A673 (cell line): ENCODE data around the gene GPHN. TPM values are rescaled to one million over a fixed set of nuclear protein-coding genes. Genes with fewer than 3 reads are reported as not detected.

ENCODE experiments used
- Bru-seq: library from RNA; stranded (reverse); fragments of 400-500 nt; gene quantifications from one replicate; lab custom pipeline; 2021; lab: Mats Ljungman, UMichigan
- BruChase-seq, 2 experiments: library from RNA; stranded (reverse); fragments of 400-500 nt; gene quantifications; one replicate each; lab custom pipeline; 2021; lab: Mats Ljungman, UMichigan
- BruUV-seq: library from RNA; stranded (reverse); fragments of 400-500 nt; replicated peaks from 2 replicates; lab custom pipeline; 2021; lab: Mats Ljungman, UMichigan
- CTCF ChIA-PET: fragments of 300-600 bp; sonication (Branson Sonifier 250); formaldehyde crosslinking; loops from one replicate; lab custom pipeline; 2022; ENCODE audit warnings: antibody characterized with exemption; lab: Charles Lee
- POLR2A ChIA-PET: fragments of 300-600 bp; sonication (Branson Sonifier 250); formaldehyde crosslinking; loops from one replicate; lab custom pipeline; 2022; ENCODE audit warnings: antibody characterized with exemption; ENCODE audit not compliant: low non-redundant PET; lab: Charles Lee
- DNase-seq: peaks from one replicate; pipeline ENCODE4 v3.0.0-alpha.2; 2015; ENCODE audit warnings: low spot score
- H3K27ac ChIP-seq: fragments of 200-600 bp; sonication (generic); 2 replicates; pipeline ENCODE4 v1.5.1; 2016; ENCODE audit warnings: mixed run types, low read depth, mild to moderate bottlenecking, mixed read lengths, antibody characterized with exemption, low read length; ENCODE audit not compliant: poor library complexity, severe bottlenecking
- H3K27me3 ChIP-seq: fragments of 200-600 bp; sonication (generic); replicated peaks from 2 replicates; pipeline ENCODE4 v1.6.1; 2017; ENCODE audit warnings: mixed run types, low read depth, mild to moderate bottlenecking, mixed read lengths, antibody characterized with exemption, low read length; ENCODE audit not compliant: insufficient read depth, poor library complexity
- H3K36me3 ChIP-seq: fragments of 200-600 bp; sonication (generic); 2 replicates; pipeline ENCODE4 v1.6.1; 2016; ENCODE audit warnings: mixed run types, mild to moderate bottlenecking, mixed read lengths, antibody characterized with exemption, low read length; ENCODE audit not compliant: insufficient read depth, poor library complexity, severe bottlenecking
- H3K4me1 ChIP-seq: fragments of 200-600 bp; sonication (generic); 2 replicates; pipeline ENCODE4 v1.6.1; 2017; ENCODE audit warnings: mixed run types, mild to moderate bottlenecking, mixed read lengths, antibody characterized with exemption, low read length; ENCODE audit not compliant: insufficient read depth, poor library complexity, severe bottlenecking
- H3K4me3 ChIP-seq: fragments of 200-600 bp; sonication (generic); 2 replicates; pipeline ENCODE4 v1.5.1; 2016; ENCODE audit warnings: low read depth, mixed run types, mild to moderate bottlenecking, mixed read lengths, low read length; ENCODE audit not compliant: poor library complexity, severe bottlenecking
- H3K9me3 ChIP-seq: fragments of 200-600 bp; sonication (generic); 2 replicates; pipeline ENCODE4 v1.6.1; 2016; ENCODE audit warnings: mixed run types, low read depth, mild to moderate bottlenecking, mixed read lengths, antibody characterized with exemption, low read length; ENCODE audit not compliant: poor library complexity, severe bottlenecking
- EZH2 ChIP-seq: fragments of 200-600 bp; sonication (generic); IDR thresholded peaks from 2 replicates; pipeline ENCODE4 v1.6.1; 2017; ENCODE audit warnings: borderline replicate concordance, low read depth, mild to moderate bottlenecking, mixed read lengths, antibody characterized with exemption, low read length; ENCODE audit not compliant: poor library complexity, severe bottlenecking
- intact Hi-C: fragments of 100-400 bp; cut with micrococcal nuclease; formaldehyde crosslinking; loops from one replicate; pipeline ENCODE4 v1.10.0; 2022; ENCODE audit not compliant: unreplicated experiment
- long read RNA-seq: library from polyadenylated mRNA; stranded (forward); transcript quantifications from one replicate; pipeline ENCODE4 v2.0.0, GENCODE V29; 2022
- total RNA-seq: library from RNA; stranded (reverse); gene quantifications from 2 replicates; pipeline ENCODE4 v1.2.3, GENCODE V29; 2021
- TF ChIP-seq, protein P1 (sequence below): fragments of 300-800, 200-600 bp; sonication (generic); conservative IDR thresholded peaks from 2 replicates; pipeline ENCODE4 v1.5.1; 2017; ENCODE audit warnings: low read depth, mild to moderate bottlenecking, antibody characterized with exemption, low read length, moderate library complexity, mixed read lengths

The GPHN gene
- total RNA-seq = 29.9 and 30.3 TPM in 2 replicates
- Bru-seq, nascent RNA = percentile 75 among the genes with signal in this experiment
- percentile 68 among the genes with signal in this experiment for BruChase-seq, experiment 1, labeled RNA remaining after a 2-hour chase
- percentile 62 among the genes with signal in this experiment for BruChase-seq, experiment 2, labeled RNA remaining after a 6-hour chase
- long read RNA-seq, full-length matches to known transcripts = 7 of 18 reads
- long read RNA-seq, partial matches to known transcripts = 0 of 18 reads
- long read RNA-seq, other reads (novel, unspliced or antisense) = 11 of 18 reads

DNA sequence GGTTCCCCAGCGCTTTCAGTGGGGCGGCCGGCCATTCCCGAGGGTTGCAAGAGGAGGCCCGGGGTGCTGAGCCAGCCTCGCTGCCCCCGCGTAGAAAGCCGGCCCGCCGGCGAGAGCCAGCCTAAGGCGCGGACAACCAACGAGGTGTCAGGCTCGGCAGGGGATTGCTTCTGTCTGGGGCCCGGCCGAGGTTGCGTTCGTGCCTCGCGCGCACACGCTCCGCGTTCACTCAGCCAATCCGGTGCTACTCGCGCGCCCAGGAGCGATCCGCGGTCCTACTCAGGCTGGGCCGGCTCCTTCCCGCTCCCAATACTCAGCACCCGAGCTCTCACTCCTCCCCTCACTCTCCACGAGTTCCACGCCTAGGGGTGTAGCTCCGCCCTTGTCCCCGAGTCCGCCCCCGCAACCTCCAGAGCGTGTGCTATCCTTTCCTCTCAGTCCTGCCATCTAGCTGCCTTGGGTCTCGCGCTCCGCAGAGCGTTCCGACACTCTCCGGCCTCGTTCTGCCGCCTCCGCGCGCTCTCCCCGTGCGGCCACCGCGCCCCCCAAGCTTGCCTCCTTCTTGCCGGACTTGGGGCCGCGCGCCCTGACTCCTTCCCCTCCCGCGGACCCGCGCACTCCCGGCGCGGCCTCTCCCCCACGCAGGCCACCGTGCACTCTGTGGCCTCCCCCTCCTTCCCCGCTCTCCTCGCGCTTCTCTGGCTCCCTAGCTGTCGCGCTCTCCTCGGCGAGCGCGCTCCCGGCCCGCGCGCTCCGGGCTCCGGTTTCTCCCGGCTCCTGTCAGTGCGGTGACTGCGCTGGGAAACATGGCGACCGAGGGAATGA, at the start of gene GPHN:
GPHN (plus strand) TSS at position 426 of the 825 bp plus-strand sequence.
- Histone ChIP-seq H3K27ac (peak within 1 kb of the TSS; percentile 77), H3K9me3 (no peaks in the 10 kb centered on the region), H3K36me3 (no peaks in the 10 kb centered on the region), H3K27me3 (peaks cover 14% of the 10 kb centered on the region), H3K4me3 (peak within 1 kb of the TSS; percentile 77), H3K4me1 (peaks cover 10% of the 10 kb centered on the region)
- TF ChIP-seq, protein P1, sequence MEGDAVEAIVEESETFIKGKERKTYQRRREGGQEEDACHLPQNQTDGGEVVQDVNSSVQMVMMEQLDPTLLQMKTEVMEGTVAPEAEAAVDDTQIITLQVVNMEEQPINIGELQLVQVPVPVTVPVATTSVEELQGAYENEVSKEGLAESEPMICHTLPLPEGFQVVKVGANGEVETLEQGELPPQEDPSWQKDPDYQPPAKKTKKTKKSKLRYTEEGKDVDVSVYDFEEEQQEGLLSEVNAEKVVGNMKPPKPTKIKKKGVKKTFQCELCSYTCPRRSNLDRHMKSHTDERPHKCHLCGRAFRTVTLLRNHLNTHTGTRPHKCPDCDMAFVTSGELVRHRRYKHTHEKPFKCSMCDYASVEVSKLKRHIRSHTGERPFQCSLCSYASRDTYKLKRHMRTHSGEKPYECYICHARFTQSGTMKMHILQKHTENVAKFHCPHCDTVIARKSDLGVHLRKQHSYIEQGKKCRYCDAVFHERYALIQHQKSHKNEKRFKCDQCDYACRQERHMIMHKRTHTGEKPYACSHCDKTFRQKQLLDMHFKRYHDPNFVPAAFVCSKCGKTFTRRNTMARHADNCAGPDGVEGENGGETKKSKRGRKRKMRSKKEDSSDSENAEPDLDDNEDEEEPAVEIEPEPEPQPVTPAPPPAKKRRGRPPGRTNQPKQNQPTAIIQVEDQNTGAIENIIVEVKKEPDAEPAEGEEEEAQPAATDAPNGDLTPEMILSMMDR = no peak
- no peak for TF ChIP-seq EZH2
- ChIA-PET CTCF (no interaction called here), POLR2A (interaction anchor here (0.7 kb wide), 1 partner anchor 636 kb away, joined by 5 read pairs; no protein-coding TSS in a partner anchor)
- no TSS peak for BruUV-seq
- intact Hi-C loops = no loop called here
- DNase-seq = peak; percentile 98

DNA sequence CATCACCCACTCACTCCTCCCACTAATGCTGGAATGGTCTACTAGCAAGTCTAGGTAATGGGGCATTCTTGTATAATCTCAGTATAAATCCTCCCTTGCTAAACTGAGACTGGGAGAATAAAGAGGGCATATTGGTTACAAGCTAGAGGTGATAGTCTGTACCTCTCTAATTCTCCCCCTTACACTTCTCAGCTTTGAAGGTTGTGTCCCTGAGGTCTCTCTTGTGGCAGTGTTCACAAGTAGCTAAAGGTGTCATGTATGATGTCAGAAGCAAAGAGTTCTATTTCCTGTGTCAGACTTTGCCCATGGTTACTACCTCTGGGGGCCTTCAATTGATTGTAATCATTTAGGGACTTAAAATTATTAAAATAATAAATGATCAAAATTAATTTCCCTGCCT, 48.3 kb upstream of the GPHN start:
- ChIA-PET POLR2A (no interaction called here), CTCF (no interaction called here)
- DNase-seq = no peak
- H3K4me1 ChIP-seq = no peaks in the 10 kb centered on the region
- H3K27me3 ChIP-seq = no peaks in the 10 kb centered on the region
- no peaks in the 10 kb centered on the region for H3K9me3 ChIP-seq
- BruUV-seq = no TSS peak
- intact Hi-C loops = no loop called here
- no peaks in the 10 kb centered on the region for H3K36me3 ChIP-seq
- TF ChIP-seq, protein P1 = no peak
- H3K4me3 ChIP-seq = no peak overlapping the region
- H3K27ac ChIP-seq = no peak overlapping the region

DNA sequence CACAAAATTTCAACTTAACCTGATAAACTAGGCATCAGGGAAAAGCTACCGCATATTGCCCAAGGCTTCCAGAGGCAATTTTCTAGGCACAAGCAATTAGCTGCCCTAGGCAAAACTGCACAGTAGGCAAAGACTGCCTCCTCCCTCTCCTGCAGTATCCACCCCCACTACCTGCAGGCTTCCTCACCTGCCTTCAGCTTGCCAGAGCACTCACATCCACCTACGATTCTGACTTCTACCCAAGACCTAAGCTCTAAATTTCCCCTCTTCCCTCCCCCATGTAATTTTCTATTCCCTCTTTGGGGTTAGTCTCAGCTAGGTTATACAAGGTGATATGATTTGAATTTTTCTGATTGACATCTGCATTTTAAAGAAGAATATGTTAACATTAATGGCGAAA, 43.7 kb upstream of the GPHN start:
- Histone ChIP-seq H3K4me3 (no peak overlapping the region), H3K4me1 (no peaks in the 10 kb centered on the region), H3K27ac (no peak overlapping the region), H3K36me3 (no peaks in the 10 kb centered on the region), H3K9me3 (peaks cover 6% of the 10 kb centered on the region), H3K27me3 (no peaks in the 10 kb centered on the region)
- intact Hi-C loops = no loop called here
- POLR2A ChIA-PET = no interaction called here
- TF ChIP-seq EZH2 = no peak
- TF ChIP-seq, protein P1 = no peak
- CTCF ChIA-PET = no interaction called here
- DNase-seq = no peak
- no TSS peak for BruUV-seq
